CD4-positive, alpha-beta T cell treated with Interleukin-6 at 100 ng/mL for 8 hours (primary cell): Measurements from ENCODE around the gene NUP107.
"Not testable (repeated sequence)": the region's sequence is repeated elsewhere in the genome, so short reads cannot be mapped to it uniquely, and the experiment has no call there.

Experiments used
- DNase-seq: peaks from one replicate; pipeline ENCODE4 v3.0.0-alpha.2; 2020; ENCODE audit warnings: mixed read lengths, low spot score

Gene NUP107

DNA sequence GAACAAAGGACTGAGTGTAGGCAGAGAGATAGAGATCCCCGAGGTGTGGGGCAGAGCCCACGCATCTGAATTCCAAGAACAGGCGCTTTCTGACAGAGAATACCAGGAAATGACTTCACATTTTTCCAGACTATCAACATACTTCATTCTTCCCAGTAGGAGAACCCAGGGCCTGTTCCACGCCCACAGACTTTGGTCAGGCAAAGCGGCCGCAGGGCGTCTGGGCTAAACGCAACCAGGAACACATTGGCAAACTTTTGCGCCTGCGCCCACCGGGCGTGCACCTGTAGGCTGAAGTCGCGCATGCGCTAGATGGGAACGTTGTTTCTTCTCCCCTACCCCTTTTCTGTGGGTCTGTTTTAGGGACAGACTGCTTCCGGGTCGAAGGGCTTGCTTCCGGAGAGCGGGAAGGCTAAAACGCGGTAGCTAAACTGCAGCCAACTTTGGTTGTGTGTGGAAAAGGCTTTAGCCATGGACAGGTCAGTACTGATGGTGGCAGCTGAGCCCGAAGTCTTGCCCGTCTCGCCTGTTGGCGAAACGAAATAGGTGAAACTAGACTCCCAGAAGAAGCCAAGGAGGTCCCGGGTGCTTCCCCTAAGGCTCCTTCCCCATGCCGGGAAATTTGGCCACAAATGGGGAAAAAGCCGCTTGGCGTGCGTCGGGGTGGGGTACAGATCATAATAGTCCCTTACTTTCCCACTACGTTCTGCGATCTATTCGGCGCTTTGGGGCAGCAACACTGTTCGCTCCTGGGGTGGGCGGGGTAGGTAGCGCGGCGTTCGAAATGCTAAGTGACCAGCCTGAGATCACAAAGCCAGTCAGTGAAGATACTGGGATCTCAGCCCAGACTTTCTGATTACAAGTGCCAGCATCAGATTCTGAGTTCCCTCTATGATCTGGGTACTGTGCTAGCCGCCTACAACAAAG lies at the start of gene NUP107:
Gene NUP107 (plus strand): TSS at position 384 of the 927 bp plus-strand sequence. CDS start 88 bp downstream, at position 472.
- peak; percentile 97 for DNase-seq

DNA sequence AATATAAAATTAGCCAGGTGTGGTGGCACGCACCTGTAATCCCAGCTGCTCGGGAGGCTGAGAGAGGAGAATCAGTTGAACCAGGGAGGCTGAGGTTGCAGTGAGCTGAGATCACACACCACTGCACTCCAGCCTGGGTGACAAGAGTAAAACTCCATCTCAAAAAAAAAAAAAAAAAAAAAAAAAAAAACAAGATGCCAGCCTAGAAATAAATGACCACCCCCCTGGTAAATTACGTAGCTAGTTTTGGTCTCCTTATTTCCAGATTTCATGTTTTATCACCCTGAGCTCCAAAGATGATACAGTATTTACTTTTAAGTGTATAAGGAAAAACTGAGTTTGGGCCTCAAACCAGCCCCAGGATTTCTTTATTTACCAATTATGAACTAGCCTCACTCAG lies 49.3 kb upstream of the NUP107 start:
- DNase-seq, result not testable (repeated sequence)

DNA sequence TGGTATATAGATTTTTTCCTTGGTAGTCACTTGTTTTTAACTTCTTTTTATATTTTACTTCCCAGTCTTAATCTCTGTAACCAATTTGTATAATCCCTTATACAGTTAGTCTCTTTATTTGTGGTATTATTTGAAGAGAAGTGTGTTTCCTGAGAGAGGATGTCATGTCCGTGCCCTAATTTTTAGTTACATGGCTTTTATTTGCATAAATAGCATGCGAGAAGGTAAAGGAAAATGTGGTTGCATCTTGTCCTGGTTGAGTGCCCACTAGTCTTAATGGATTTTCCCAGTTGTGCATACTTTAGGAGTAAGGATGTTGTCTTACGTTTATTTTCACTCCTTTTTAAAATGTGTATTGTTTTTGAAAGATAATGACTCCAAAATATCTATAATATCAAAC lies 48.6 kb upstream of the NUP107 start:
- DNase-seq, result no peak

DNA sequence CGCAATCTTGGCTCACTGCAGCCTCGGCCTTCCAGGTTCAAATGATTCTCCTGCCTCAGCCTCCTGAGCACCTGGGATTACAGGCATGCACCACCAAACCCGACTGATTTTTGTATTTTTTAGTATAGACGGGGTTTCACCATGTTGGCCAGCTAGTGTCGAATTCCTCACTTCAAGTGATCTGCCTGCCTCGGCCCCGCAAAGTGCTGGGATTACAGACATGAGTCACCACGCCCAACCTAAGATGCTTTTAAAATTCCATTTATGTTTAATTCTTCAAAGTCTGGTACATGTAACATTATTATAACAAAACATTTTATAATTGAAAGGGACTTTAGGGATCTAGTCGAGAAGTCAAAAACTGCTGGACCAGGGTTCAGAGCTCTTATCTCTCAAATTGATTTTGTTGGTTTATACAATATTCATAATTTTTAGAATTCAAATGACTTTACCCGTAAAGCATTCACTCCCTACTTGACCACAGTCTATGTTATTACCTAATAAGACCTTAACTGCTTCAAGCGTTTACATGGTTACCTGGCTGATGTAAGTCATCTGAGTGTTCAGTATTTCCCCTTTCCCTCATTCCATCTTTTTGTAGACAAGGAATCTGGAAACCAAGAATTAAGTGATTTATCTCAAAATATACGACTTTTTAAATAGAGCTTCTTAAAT lies 47.9 kb upstream of the NUP107 start:
- no peak for DNase-seq

DNA sequence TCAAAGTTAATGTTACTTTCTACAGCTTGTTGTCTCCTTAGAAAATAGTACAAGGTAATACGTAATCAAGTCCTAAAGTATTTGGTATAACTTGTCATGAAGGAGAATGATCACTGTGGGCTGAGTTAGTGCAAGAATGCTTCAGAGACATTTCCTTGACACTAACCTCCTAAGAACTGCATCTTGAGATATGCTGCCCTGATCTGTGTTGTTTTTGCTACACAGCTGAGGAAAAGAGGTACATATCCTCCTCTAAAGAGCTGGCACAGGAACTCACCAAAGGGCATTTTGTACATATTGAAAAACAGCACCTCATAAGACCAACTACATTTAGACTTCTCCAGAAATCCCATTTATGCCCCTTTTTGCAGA lies 47.4 kb upstream of the NUP107 start:
- DNase-seq, result no peak

GRCh38 chr12:68641138-68641537 lies 45.6 kb upstream of the NUP107 start:
- peak; percentile 18 for DNase-seq

- DNase-seq, result no peak
Measured at GRCh38 chr12:68646484-68646883, 40.3 kb upstream of the NUP107 start.

DNA sequence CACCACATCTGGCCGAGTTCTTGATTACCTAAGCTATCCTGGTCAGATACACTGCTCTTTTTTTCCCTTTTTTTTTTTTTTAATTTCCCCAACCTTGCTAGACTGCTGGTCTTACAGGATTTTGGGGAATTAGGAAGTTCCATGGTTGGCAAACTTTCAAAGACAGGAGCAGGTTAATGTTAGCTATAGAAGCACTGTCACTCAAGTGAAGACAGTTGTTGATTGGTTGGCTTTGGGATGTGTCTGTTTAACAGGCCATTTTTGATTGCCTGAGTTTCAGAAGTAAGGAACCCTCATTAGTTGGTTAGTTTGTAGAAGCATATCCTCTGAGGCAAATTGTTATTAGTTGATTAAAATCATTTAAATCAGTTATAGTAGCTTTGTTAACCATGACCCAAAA lies 39.3 kb upstream of the NUP107 start:
- no peak for DNase-seq

DNA sequence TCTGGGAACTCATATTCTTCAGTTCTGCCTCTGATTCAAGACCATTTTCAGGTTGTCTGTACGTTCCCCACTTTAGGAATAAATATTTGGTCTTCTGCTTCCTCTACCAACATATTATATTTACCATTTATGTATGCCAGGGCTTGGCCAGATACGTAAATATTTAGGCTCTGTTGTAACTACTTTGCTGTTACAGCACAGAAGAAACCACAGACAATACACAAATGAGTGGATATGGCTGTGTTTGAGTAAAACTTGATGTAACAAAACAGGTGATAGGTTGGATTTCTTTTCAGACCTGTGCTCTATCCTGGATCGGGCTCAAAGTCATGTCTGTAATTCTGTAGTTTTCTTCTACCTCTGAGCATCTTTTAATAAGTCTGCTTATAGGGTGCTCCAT lies 38.6 kb upstream of the NUP107 start:
- DNase-seq, result no peak

- DNase-seq, result no peak
Measured at GRCh38 chr12:68665016-68665569, 21.7 kb upstream of the NUP107 start.

- no peak for DNase-seq
Measured at GRCh38 chr12:68667291-68667690, 19.5 kb upstream of the NUP107 start.

DNA sequence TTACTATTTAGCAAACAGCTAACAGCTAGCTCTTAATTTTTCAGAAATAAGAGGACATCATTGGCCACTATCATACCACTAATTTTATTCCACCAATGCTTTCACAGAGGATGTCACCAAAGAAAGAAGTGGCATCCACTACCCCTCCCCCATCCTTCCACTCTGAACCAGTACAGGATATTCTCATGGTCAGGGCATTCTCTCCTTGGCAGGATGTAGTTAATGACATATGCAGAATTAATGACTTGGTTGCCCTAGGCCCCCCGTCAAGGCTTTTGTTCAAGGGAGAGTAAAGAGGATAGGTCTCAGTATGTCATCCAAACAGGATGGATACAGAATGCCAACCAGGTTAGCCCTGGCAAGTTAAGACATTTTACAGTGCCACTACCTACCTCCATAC lies 18.9 kb upstream of the NUP107 start:
- DNase-seq, result no peak

DNA sequence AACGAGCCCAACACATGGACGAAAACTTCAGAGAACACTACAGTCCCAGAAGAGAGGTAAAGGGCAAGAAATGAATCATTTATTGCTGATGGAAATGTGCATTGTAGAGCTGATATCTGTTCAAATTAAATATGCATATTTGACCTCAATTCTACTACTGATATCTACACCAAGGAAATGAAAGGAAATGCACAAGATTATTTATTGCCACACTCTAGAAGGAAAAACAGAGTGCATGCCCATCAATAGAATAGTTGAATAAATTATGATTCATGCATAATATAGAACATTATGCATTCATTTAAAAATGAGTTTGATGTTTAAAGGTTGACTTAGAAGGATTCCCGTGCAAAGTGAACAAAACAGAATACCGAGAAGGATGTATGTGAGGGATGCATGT lies 15.6 kb upstream of the NUP107 start:
- DNase-seq, result no peak

DNA sequence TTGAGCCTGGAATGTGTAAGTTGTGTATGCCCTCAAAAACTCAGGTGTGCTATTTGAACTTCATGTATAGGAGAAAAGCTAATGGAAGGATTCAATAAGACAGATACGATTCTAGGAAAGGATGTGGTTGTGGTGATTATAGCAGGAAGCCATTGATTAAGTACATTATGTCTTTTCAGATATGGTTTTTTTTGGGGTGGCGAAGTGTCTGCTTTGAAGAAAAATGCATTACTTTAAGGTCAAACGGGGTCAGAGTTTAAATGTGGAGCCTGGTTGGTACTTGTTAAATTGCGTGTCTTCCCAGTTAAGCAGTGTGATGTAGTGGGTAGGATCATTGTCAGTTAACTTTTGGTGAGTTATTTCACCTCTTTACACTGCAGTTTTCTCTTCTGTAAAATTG lies 13.0 kb upstream of the NUP107 start:
- peak; percentile 36 for DNase-seq

GRCh38 chr12:68674376-68674775 lies 12.4 kb upstream of the NUP107 start:
- DNase-seq, result no peak

DNA sequence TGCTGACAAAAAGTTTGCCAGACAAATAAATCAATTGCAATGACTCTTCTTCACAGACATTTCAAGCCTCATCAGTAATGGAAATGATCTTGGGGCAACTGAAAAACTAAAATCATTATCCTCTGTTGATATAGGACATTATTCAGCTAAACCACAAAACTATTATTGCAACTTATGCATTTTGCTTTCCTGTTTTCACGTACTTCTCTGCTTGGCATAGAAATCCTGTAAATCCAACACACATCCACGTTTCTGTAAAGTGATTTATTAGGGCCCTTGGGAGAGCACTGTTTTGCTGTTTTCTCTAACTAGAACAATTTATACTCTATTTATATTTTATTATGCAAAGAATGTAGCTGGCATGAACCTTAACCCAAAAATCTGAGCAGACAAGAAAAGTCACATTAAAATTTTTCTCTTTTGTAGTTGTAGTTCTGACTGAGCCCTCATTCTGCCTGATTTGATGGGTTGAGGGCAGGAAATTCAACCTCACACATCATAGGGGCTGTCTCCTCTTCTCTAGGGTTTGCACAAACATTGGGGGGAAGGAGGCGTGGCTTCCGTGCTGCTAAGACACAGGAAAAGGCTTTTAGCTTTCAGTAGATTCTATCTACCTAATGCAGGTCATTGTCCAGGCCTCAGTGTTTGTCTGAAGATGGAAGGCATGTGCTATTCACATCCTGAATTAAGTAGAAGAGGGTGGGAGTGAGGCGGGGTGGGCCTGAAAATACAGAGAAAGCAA lies 11.5 kb upstream of the NUP107 start:
- peak; percentile 85 for DNase-seq

DNA sequence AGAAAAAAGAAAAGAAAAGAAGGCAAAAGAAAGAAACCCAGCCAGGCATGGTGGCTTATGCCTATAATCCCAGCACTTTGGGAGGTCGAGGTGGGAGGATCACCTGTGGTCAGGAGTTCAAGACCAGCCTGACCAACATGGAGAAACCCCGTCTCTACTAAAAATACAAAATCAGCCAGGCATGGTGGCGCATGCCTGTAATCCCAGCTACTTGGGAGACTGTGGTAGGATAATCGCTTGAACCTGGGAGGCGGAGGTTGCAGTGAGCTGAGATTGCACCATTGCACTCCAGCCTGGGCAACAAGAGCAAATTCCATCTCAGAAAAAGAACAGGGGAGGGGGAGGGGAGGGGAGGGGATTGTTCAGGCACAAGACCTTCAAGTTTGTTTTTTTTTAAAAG lies 9.9 kb upstream of the NUP107 start:
- DNase-seq, result not testable (repeated sequence)

GRCh38 chr12:68686262-68686594 lies 550 bp upstream of the NUP107 start:
- DNase-seq, result no peak

DNA sequence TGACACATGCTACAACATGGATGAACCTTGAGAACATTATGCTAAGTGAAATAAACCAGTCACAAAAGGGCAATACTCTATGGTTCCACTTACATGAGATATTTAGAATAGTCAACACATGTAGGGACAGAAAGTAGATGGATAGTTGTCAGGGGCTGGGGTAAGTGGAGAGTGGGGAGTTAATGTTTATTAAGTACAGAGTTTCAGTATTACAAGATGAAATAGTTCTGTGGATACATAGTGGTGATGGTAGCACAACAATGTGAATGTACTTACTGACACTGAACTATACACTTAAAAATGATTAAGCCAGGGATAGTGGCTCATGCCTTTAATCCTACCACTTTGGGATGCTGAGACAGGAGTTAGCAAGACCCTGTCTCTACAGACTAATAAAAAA lies 8.7 kb downstream of the NUP107 start:
- no peak for DNase-seq

DNA sequence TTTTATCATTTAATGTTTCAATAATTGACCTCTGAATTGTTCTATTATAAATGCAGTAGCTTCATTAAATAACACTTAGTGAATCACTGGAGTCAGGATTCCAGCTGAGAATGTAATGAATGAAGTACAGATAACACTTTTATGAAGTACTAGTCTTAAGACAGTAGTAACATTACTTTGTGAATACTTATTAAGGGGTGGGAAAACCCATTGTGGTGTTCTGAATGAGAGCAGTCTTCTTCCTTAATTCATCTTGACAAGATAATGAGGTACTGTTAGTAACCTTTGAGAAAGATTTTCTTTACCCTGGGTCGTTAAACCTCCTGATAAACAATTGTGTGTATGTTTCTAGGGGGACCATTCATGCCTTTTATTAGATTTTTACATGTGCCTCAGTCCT lies 12.7 kb downstream of the NUP107 start:
- no peak for DNase-seq

DNA sequence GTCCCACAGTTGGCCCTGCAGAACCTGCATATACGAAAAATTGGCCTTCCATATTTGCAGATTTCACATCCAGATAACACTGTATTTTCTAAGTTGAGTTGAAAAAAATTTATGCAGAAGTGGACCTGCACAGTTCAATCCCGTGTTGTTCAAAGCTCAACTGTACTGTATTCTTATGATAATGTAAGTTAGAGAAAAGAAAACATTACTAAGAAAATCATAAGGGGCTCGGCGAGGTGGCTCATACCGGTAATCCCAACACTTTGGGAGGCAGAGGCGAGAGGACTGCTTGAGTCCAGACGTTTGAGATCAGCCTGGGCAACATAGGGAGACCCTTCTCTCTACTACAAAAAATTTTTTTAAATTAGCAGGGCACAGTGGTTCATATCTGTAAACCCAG lies 41.0 kb downstream of the NUP107 start:
- no peak for DNase-seq

GRCh38 chr12:68733661-68734071 lies 46.9 kb downstream of the NUP107 start:
- DNase-seq, result no peak

DNA sequence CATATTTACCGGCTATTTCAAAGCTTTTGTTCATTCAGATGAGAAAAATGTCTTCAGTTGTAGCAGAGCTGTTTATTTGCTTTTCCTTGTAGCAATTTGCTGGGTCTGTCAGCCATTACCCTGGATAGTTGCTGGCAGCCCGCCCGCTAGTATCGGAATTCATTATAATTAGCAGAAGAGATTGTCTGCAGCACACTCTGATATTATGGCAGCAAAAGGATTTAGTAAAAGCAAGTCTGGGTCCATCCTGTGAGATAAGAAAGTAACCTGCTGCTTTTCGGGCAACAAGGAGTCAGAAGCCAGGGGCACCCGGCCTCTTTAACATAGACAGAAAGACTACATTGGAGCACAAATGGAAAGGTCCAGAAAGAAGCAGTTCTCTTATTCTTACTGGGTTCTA lies 53.1 kb downstream of the NUP107 start:
- no peak for DNase-seq
